Stimulated activated CD8-positive, alpha-beta memory T cell treated with anti-CD3 and anti-CD28 coated beads, Interleukin-4, amount 100 ng/mL, for 1 hour (primary cell): ENCODE results near the gene DPP10.

Source experiments
- DNase-seq, 2 donors: peaks; one replicate each; pipeline ENCODE4 v3.0.0-alpha.2; 2020; ENCODE audit warnings: low read depth in 2 of 2, low spot score in 1 of 2

The DPP10 gene

DNA sequence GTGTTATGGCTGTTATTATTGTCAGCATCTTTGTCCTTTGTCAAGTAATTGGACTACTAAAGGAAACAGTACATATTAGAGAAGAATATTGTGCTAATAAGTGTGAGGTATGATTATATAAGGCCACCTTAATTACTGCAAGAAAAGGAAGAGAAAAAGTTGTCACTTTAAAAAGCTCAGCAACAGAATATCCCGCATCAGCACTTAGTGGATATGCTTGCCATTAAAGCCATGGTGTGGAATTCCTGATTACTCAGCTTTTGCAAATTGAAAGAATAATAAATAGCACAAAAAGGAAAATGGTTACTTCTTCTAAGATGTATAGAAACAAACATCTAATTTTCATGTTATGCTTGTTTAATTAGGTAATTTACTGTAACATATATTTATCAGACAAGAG lies 347.5 kb downstream of the DPP10 start:
- no peak for DNase-seq

- DNase-seq, result no peak
Observed at GRCh38 chr2:114797540-114797939, 355.1 kb downstream of the DPP10 start.

DNA sequence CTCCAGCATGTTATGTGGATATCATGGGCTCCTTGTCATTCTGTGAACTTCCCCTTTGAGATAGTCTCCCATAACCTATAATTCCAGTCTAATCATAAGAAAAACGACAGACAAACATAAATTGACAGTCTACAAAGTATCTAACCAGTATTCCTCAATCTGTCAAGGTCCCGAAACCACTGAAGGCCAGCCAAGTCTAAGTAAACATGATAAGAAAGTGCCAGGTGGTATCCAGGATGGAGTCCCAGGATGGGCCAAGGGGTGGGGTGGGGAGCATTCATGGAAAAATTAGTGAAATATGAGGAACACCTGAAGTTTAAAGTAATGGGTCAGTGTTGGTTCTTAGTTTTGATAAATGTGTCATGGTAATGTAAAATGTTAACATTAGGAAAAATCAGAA lies 355.5 kb downstream of the DPP10 start:
- DNase-seq, result no peak

DNA sequence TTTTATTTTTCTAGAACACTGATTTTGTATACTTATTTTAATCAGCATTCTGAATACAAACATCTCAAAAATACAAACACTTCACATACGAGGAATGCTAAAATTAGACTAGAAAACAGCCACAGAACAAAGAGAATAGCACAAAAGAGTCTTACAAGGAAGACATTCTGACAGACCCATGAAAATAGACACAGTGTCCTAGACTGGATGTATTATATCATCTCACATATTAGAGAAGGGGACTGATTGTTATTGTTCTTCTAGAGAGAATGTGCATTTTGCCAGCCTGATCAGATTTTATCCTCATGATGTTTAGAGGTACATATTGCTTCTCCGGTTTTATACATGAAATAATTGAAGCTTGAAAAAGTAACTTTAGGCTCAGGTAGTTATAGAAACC lies 357.9 kb downstream of the DPP10 start:
- no peak for DNase-seq

DNA sequence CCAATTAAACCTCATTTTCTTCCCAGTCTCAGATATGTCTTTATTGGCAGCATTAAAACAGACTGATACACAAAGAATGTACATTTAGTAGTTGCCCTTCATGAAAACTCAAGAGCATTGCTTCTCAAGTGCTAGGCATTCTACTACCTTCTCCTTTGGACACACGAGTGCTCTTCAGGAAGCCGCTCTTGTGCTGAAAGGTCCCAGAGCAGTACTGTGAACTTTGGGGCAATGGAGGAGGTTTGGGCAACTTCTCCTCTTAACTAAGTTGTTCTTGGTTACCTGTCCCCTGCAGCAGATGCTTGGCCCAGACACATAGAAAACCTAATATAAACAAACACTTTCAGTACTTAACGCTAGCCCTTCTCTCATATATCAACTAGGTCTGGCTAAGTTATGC lies 362.8 kb downstream of the DPP10 start:
- DNase-seq, result no peak

- DNase-seq, result no peak
Observed at GRCh38 chr2:114810092-114810491, 367.7 kb downstream of the DPP10 start.

DNA sequence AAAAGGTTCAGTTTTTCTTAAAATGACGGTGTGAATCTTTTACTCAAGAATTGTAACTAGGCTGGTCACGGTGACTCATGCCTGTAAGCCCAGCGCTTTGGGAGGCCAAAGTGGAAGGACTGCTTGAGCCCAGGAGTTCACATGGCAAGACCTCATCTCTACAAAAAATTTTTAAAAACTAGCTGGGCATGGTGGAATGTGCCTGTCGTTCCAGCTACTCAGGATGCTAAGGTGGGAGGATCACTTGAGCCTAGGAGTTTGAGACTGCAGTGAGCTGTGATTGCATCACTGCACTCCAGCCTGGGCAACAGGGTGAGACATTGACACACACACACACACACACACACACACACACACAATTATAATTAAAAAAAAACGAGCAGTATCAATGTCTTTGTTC lies 369.8 kb downstream of the DPP10 start:
- no peak for DNase-seq

GRCh38 chr2:114814355-114814754 lies 371.9 kb downstream of the DPP10 start:
- DNase-seq, result no peak

DNA sequence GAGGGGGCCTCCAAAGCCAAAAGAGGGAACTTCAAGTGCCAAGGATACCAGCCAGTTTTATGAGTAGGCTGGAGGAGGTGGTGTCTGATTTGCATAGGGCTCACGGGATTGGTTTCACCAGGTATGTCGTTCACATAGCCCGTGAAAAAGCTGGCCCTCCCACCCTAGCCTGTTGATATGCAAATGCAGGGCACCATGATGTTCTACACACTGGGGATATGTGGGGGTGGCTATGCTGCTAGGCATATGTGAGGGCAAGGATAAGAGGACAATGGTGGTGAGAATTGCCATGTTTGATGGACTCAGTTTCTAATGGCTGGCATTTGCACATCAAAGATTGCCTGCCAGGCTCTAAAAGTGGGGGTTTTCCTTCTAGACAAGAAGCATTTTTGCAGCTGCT lies 378.6 kb downstream of the DPP10 start:
- DNase-seq, result no peak

DNA sequence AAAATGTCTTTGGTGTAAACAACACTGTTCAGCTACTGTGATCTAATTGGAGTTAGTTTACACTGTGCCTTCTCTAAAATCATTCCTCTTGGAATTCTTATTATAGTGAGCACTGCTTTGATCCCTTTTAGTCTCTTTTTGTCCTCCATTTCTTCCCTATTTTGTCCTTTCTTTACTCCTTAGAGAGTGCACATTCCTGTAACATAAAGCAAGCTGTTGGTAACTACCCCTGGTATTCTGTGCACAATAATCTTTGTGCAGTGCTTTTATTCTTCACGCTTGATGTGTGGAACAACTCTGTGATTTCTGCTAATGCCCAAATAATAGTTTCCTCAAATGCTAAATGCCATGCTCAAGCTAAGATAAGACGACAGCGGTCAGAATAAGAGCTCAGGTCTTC lies 401.5 kb downstream of the DPP10 start:
- no peak for DNase-seq

DNA sequence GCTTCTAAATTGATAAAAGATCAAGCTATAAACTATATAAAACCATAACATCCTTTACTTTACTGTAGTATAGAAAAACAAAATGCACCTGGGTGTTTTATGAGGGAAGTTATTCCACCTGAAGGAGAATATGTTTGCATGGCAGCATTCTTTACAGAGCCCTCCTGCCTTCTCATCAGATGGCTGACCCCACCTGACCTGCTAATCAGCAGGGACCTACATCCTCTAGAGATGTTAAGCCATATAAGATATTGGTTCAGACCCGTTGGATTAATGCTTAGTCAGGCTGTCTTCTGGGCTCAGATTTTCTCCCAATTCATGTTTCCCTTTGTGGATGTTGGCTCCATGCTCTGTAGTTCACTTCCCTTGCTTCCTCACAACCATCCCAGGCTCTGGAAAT lies 414.8 kb downstream of the DPP10 start:
- DNase-seq, result no peak

DNA sequence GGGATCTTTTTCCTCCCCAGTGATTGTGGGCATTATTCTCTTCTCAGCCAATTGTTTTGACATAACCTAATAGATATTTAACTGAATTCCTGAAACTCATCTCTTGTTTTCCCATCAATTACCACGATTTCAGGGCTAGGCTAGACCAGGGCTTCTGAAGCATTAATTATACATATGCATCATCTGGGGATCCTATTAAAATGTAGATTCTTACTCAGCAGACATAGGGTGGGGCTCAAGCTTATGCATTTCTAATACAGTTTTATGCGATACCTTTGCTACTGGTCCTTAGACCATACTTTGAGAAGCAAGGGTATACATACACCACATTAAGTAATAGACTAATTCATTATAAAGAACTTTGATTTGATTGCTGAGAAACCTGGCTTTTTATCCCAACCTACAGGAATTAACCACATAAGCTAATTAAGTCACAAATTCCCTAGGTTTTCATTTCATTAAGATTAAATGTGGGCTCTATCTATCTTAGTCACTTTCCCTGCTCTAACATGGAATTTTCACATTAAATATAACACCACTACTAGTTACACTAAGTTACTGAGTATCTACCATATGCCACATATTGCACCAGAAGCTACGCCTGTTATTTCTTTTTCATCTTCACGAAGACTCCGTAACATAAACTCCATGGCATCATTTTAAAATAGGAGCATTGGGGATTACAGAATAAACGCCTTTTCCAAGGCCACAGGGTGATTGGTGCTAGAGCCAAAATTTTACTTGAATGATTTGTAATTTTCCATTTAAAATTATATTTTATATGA lies 417.5 kb downstream of the DPP10 start:
- no peak for DNase-seq

GRCh38 chr2:114862243-114862642 lies 419.8 kb downstream of the DPP10 start:
- DNase-seq, result no peak

- no peak for DNase-seq
Observed at GRCh38 chr2:114864901-114865300, 422.5 kb downstream of the DPP10 start.

- DNase-seq, result no peak
Observed at GRCh38 chr2:114880046-114880445, 437.6 kb downstream of the DPP10 start.

GRCh38 chr2:114919985-114920384 lies 477.5 kb downstream of the DPP10 start:
- no peak for DNase-seq

DNA sequence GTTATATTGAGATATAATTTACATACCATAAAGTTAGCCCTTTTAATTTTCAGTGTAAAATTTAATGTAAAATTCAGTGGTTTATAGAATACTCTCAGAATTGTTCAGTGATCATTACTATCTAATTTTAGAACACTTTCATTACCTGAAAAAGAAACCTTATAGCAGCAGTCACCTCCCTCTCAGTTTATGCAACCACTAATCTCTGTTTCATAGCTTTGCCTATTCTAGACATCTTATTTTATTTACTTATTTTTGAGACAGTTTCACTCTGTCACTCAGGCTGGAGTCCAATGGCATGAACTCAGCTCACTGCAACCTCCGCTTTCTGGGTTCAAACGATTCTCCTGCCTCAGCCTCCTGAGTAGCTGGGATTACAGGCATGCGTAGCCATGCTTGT lies 479.6 kb downstream of the DPP10 start:
- DNase-seq, result no peak

DNA sequence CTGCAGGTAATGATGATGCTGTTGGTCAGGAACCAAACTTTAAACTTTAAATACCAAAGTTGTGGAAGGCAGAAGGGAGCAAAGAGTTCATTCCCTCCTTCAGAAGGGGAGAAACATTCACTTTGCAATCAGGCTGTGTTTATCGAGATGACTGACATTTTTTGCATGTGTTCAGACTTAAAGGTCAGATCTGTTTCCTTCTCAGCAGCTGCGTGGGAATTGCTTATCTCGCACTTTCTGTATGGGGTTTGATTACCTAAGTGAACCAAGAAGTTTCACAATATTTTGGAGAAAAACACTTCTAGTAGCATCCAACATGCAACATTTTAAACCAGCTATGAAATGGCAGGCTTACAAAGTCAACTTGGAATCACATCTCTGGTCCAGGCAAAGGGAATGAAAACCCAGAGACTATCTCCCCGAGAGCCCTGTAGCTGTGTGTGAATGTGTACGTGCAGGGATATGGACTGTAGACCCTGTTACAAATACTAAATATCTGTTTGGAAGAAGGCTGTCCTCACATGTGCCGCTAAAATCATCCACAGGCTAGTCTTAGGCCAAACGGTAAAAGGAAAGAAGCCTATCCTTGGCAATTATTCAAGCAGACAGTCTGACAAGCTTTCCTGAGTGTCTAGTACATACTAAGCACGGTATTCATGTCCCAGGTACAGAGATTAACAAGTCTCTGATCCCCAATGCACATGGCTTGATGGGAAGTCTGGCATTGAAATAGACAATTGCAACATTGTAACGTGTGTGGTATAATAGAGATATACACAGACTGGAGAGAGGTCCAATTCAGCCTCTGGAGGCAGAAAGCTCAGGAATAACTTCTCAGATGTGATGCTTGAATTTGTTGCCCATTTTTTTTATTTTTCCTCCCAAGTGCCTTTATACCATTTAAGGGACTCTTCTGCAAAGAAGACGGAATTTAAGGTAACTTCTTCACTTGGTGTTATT lies 483.1 kb downstream of the DPP10 start:
- DNase-seq, result no peak

DNA sequence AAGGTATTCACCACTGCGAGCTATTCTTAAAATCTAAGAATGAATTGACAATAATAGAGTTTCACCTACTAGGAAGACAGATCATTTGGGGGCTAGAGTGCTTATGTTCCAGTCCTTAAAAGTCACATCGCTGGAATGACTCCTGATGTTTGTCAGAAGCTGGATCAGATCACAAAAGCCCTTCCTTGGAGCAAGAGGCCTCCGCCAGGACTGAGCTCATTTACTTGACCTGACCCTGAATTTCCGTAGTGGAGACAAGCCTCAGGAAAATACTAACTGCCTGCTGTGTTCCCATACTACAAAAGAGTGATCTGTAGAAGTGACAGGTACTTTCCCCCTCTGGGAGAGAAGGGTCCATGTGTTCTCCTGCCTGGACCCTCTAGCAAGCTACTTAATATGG lies 483.9 kb downstream of the DPP10 start:
- DNase-seq, result no peak

GRCh38 chr2:114929225-114929624 lies 486.8 kb downstream of the DPP10 start:
- no peak for DNase-seq

- no peak for DNase-seq
Observed at GRCh38 chr2:114933671-114934241, 491.3 kb downstream of the DPP10 start.

DNA sequence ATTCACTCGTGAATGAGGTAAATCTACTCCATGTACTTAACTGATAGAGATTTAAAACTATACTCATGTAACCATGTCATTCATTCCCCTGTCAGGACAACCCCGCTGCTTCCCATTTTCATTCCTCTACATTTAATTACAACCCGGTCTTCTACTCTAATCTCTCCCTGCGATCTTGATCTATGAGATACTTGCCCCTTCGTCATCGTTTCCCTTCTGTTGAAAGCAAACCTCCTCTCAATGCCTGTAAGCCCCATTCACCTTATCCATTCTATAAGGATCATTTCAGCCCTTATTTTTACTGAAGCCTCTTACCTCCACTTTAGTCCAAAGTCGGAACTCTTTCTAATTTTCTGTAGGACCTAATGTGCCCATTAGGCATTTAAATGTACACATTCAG lies 492.6 kb downstream of the DPP10 start:
- no peak for DNase-seq
